Activated CD8-positive, alpha-beta T cell treated with anti-CD3 and anti-CD28 coated beads, Interleukin-2, amount 10 ng/mL, durations not matched to agents 7 days and 5 days (primary cell): Measurements from ENCODE around the gene GPR176. TPM values are rescaled to one million over a fixed set of nuclear protein-coding genes. Genes with fewer than 3 reads are reported as not detected.

ENCODE experiments used
- ATAC-seq: fragments of 150-1000 bp; cut with Tn5 transposase; one replicate; pipeline ENCODE4 v1.10.0; 2021; ENCODE audit warnings: moderate library complexity
- CTCF ChIA-PET: fragments of 350-600 bp; sonication (Branson Sonifier 250); formaldehyde crosslinking; loops from one replicate; lab custom pipeline; 2021; ENCODE audit warnings: antibody characterized with exemption; lab: Charles Lee
- POLR2A ChIA-PET: fragments of 350-600 bp; sonication (Branson Sonifier 250); formaldehyde crosslinking; loops from one replicate; lab custom pipeline; 2021; ENCODE audit warnings: antibody characterized with exemption; lab: Charles Lee
- DNase-seq: peaks from one replicate; pipeline ENCODE4 v3.0.0-alpha.2; 2020
- H3K27ac Mint-ChIP-seq: one replicate; pipeline ENCODE4 v1.8.0; 2021; ENCODE audit warnings: mild to moderate bottlenecking, mixed read lengths
- H3K27me3 Mint-ChIP-seq: one replicate; pipeline ENCODE4 v1.8.0; 2021; ENCODE audit warnings: low read depth, mixed read lengths
- H3K36me3 Mint-ChIP-seq: one replicate; pipeline ENCODE4 v1.8.0; 2021; ENCODE audit warnings: low read depth, mixed read lengths
- H3K4me1 Mint-ChIP-seq: one replicate; pipeline ENCODE4 v1.8.0; 2021; ENCODE audit warnings: low read depth, mixed read lengths
- H3K4me3 Mint-ChIP-seq: one replicate; pipeline ENCODE4 v1.8.0; 2021; ENCODE audit warnings: mild to moderate bottlenecking, mixed read lengths
- H3K9me3 Mint-ChIP-seq: one replicate; pipeline ENCODE4 v1.8.0; 2022; ENCODE audit warnings: mixed read lengths; ENCODE audit not compliant: insufficient read depth
- total RNA-seq, 2 experiments: library from RNA; stranded (reverse); gene quantifications; one replicate each; pipeline ENCODE4 v1.2.3, GENCODE V29; 2021

GPR176 gene
- total RNA-seq, 2 experiments from 2014 or later = not detected

GRCh38 chr15:39752246-39752645, 167.8 kb downstream of the GPR176 start:
- CTCF ChIA-PET = no interaction called here

More at GRCh38 chr15:39752246-39752645, 167.8 kb downstream of the GPR176 start:
- H3K27ac Mint-ChIP-seq = no peak overlapping the region
- H3K4me3 Mint-ChIP-seq = no peak overlapping the region
- POLR2A ChIA-PET = no interaction called here
- no peaks in the 10 kb centered on the region for H3K36me3 Mint-ChIP-seq
- no peaks in the 10 kb centered on the region for H3K4me1 Mint-ChIP-seq
- peaks cover 55% of the 10 kb centered on the region for H3K27me3 Mint-ChIP-seq
- H3K9me3 Mint-ChIP-seq = no peaks in the 10 kb centered on the region
- ATAC-seq (no peak), DNase-seq (no peak)

Other genes with a start within 250 kb of the GPR176 start
- 1 to 10 TPM in 1 of 2 experiments, under 1 TPM in 1; 0.73 to 1.0 TPM for gene FSIP1, start 137.4 kb downstream of the GPR176 start, total RNA-seq
- gene EIF2AK4, start 13.8 kb upstream of the GPR176 start, total RNA-seq = 10 to 100 TPM; 28.2 to 29.8 TPM
- gene SRP14, start 118.9 kb upstream of the GPR176 start, total RNA-seq = 100 to 1,000 TPM; 178 to 182 TPM
- 1 to 10 TPM; 2.2 to 4.0 TPM for gene BMF, start 188.6 kb upstream of the GPR176 start, total RNA-seq
- 10 to 100 TPM; 91.9 to 94.9 TPM for gene BUB1B, start 240.8 kb upstream of the GPR176 start, total RNA-seq